Retina (tissue), 1 donor: ENCODE results near the gene HIF1AN.

Source experiments
- DNase-seq: peaks from one replicate; pipeline ENCODE4 v3.0.0-alpha.2; 2016

HIF1AN gene

DNA sequence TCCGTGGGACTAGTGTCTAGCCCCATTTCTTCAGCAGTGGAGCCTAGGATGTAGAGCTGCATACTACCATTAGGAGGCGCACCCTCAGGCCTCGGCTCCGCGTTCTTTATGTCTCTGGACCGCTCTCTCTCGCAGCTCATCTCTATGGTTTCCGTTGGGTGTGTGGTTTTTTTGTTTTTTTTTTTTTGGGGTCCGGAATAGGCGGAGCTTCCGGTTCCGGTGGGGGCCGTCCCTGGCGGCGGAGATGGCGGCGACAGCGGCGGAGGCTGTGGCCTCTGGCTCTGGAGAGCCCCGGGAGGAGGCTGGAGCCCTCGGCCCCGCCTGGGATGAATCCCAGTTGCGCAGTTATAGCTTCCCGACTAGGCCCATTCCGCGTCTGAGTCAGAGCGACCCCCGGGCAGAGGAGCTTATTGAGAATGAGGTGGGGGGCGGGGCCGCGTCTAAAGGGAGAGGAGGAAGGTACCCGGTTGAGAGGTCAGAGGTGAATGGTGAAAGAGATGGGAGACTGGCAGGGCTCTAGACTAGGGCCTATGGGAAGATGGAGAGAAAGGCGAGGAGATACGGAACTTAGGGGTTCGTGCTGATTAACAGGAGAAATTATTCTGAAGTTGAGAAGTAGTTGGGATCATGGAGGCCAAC is at the start of gene HIF1AN:
Gene HIF1AN, plus strand, starts transcription at position 229 of the 639 bp plus-strand sequence. Its CDS starts 16 bp downstream, at position 245.
- peak; percentile 97 for DNase-seq

- DNase-seq, result no peak
Observed at GRCh38 chr10:100487529-100487928, 48.2 kb upstream of the HIF1AN start.

- DNase-seq, result no peak
Observed at GRCh38 chr10:100489396-100489795, 46.3 kb upstream of the HIF1AN start.

DNA sequence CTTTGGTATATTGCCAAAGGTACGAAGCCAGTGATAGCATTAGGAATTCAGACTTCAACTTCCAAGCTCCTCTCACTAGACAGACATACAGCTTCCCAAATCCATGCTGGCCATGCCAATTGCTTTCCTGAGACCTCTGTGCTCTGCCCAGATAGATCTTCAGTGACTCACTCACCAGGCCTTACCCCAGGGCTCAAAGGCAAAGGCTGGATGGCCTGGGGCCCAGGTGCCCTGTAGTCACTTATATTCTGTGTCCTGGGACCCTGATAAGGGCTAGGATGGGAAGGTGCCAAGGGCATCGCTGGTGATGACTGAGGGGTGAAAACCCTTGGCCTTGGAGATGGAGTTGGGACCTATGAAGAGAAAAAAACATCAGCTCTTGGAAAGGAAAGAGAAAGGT is 45.2 kb upstream of the HIF1AN start:
- no peak for DNase-seq

GRCh38 chr10:100496567-100496966 is 39.2 kb upstream of the HIF1AN start:
- DNase-seq, result no peak

GRCh38 chr10:100498059-100498458 is 37.7 kb upstream of the HIF1AN start:
- no peak for DNase-seq

- DNase-seq, result no peak
Observed at GRCh38 chr10:100501423-100501822, 34.3 kb upstream of the HIF1AN start.

DNA sequence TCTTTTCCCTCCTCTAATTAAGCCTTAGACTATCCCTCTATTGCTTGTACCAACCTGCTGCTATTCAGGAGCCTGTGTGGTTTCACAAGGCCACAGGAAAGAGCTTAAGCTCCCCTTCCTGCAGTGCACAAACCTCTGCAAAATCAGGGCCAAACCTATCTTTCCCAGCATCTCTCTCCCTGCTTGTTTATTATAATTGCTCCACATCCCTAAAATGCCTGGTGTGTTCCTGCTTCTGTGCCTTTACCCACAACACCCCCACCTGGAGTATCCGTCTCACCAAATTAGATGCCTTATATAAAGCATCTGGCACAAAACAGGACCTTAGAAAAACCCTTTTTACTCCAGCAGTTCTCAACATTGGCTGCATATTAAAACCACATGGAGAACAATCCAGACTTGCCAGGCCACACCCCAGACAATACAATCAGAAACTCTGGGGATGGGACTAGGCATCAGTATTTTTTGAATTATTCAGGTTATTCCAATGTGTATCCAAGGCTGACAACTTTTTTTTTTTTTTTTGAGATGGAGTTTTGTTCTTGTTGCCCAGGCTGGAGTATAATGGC is 32.7 kb upstream of the HIF1AN start:
- no peak for DNase-seq

- no peak for DNase-seq
Observed at GRCh38 chr10:100504096-100504495, 31.6 kb upstream of the HIF1AN start.

GRCh38 chr10:100505164-100505563 is 30.6 kb upstream of the HIF1AN start:
- no peak for DNase-seq

DNA sequence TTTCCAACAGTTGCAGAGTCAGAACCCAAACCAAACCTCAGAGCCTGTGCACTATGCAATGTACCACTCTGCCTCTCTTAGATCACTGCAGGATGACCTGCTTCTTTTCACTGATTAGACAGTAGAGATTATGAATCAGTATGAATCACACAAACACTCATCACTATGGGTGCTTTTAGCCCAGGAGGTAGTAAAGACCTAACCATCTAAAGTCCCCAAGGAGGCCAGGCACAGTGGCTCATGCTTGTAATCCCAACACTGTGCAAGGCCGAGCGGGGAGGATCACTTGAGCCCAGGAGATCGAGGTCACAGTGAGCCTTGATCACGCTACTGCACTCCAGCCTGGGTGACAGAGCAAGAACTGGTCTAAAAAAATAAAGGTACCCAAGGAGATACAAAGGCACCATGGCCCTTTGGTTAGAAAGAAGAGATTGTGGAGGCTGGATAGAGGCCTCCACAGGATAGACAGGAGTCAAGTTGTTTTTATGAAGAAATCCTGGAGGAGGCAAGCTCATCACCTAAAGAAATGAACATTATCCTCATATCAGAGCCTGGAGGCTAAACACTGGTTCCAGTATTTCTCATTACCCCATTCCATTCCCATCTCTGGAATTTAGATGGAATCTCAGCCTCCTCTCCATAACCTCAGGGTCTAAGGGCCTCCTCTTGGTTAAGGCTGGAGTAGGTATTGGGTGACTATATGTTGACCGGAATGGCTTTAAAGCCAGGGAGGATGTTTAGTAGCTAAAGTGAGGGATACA is 29.0 kb upstream of the HIF1AN start:
- no peak for DNase-seq

DNA sequence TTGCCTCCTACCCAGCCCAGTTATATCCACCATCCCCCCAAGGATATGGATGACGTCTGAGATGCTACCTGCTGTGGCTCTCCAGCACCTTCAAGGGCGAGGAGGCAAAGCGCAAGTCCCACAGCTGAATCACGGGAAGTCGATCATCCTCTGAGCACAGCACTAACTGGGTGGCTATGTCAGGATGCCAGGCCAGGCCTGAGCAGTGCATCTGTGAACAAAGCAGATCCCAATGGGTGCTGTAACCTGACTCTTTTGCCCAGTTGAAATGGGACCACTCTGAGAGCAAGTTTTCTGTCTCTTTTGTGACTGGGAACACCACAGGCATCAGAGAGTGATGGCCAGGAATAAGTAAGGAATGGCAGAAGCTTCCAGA is 28.4 kb upstream of the HIF1AN start:
- DNase-seq, result no peak

GRCh38 chr10:100508266-100508665 is 27.5 kb upstream of the HIF1AN start:
- no peak for DNase-seq

GRCh38 chr10:100508691-100509150 is 27.0 kb upstream of the HIF1AN start:
- DNase-seq, result peak; percentile 46

GRCh38 chr10:100509241-100509840 is 26.4 kb upstream of the HIF1AN start:
- no peak for DNase-seq

DNA sequence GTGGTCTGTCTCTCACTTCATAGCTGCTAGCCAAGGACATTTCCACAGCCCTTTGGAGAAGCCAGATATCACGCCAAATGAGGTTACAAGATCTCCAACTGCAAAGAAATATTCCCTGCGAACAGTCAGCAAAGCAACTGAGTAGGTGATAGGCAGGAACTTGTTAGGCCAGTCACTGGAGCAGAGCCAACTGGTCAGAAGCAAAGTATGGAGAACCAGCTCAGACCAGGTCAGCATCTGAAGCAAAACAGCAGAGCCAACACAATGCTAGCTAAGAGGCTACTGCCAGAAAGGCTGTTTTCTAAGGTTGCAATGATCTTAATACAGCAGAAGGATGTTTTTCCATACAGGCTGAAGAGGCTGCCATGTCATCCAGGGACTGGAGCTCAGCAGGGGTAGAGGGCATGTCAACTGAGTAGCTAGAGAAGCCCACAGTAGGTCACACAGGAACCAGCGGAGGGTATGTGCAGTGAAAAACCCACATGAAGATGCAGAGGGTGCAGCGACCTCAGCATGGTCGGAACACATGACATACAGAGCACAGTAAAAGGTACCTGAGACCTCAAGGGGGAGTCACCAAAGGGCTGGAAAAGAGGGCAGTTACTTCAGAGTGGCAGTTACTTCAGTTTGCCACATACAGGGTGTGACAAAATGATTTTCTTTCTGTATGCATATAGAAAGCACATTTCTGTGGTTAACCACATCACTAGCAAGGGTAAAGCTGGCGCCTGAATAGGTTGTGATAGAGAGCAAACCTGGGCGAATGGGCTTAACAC is 25.0 kb upstream of the HIF1AN start:
- DNase-seq, result no peak

DNA sequence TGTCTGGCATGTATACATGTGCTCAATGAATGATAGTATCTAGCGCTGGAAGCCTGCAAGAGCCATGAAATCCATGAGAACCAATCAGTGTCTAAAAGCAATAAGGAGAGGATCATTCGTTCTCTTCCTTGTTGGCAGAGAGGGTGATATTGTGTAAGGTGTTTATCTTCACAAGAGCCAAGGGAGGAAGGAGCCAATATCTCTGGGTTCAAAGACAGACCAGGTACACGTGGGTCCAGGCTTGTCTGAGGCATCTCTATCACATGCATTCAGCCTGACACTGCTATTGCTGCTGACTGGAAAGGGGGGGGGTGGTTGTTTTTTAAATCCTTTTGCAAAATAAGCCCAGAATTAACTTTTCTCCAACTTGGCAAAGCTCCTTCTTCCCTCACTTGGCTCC is 20.1 kb upstream of the HIF1AN start:
- DNase-seq, result no peak

GRCh38 chr10:100516847-100517246 is 18.9 kb upstream of the HIF1AN start:
- DNase-seq, result no peak

DNA sequence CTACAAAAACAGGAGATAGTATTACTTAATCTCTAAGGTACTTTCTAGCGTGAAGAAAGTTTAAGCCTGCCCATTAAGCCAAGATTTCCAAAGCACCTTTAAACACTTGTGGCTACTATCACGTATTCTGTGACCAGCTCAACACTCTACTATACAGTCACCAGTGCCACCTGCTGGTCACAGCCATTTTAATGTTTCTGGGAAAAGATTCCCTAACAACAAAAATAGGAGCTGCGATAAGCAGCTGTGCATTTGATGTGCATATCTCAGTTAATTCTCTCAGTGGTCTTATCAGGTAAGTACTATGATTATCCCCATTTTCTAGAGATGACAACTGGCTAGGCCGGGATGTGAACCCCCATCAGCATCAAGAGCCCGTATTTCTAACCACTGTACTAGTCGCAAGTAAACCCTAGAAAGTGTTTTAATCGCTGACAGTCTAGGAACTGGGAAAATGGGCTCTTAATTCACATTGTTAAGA is 16.9 kb upstream of the HIF1AN start:
- peak; percentile 82 for DNase-seq

- DNase-seq, result peak; percentile 91
Observed at GRCh38 chr10:100519311-100520051, 16.3 kb upstream of the HIF1AN start, which contains the start of gene SEC31B. TSS of gene SEC31B (minus strand) at chr10:100519861. CDS start at chr10:100516952, 2,909 bp downstream.

- DNase-seq, result no peak
Observed at GRCh38 chr10:100520811-100521210, 14.9 kb upstream of the HIF1AN start.
